GM19099 (cell line): ENCODE measurements around the gene PCDH1.

ENCODE experiments used
- POLR2A ChIP-seq: IDR thresholded peaks from 3 replicates; pipeline ENCODE4 v1.6.1; 2011; ENCODE audit warnings: low read depth; ENCODE audit not compliant: insufficient read length; ENCODE audit errors: extremely low read depth

PCDH1 gene

DNA sequence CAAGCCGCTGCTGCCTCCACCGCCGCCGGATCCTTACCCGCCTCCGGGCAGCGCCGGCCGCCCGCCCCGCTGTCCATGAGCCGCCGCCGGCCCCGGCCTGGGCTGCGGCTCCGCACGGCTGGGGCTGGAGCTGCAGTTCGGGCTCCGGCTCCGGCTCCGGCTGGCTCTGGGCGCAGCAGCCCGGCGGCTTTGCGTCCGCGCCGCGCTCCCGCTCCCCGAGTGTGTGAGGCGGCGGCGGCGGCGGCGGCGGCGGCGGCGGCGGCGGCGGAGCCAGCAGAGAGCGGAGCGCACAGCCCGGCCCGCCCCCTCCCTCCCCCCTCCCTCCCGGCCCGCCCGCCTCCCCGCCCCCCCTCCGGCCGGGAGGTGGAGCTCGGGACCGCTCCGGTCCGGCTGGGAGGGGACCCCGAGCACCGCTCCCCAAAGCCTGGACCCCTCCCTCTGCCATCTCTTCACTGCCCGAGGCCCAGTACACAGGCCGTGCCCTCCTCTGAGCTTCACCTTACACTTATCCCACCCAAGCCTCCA is at the start of gene PCDH1:
PCDH1 (minus strand) TSS at position 225 of the 525 bp plus-strand sequence; CDS start at position 77, 148 bp downstream.
- no peak for TF ChIP-seq POLR2A

DNA sequence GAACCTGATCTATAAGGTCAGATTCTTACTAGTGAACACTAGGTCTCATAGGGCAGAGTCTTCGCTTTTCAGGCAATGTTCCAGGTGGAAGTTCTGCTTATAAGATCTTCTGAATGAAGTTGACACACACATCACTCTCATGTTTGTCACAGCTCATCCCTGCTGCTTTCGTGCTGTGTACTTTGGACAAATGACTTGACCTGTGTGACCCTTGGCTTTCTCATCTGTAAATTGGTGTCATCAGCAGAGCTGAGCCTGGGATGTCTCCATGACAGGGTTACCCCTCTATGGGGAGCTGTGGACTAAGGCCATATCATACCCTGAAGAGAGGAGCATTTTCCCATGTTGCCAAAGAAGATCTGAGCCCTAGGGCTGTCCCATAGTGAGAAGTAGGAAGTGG is 48.2 kb upstream of the PCDH1 start:
- no peak for TF ChIP-seq POLR2A

DNA sequence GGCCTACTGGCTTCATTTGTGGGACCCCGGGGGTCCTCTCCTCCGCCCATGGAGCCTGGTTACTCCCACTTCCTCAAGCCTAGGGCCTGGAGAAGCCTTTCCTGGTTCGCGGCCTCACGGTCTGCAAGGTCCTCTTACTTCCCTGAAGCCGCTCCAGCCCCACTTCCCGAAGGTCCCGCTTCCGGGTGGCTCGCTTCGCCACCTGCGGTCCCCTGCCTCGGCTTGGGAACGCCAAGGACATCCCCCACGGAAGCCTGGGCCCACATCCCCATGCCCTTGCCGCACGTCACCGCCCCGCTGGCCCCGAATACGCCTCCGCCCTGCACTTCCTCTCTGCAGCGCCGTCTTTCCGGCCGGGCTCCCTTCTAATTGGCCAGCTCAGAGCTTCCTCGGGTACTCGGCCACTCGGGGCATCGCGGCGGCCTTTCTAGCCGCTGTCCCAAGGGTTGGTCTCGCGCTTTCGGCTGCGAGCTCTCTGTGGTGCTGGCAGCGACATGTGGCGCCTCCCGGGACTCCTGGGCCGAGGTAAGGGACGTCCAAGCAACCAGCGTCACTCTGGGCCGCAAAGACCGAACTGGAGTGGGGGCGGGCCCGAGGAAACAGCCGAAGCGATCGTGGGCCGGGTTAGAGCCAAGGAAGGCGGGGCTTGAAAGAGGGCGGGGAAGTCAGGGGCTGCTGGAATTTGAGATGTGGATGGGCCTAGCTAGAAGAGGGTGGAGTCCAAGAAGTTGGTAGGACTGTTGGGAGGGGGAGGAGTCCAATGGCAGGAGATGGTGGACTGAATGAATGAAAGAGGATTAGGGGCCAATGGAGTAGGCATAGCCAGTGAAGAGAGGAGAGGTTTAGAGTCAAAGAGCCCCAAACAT is 45.5 kb upstream of the PCDH1 start, which contains the start of gene DELE1:
DELE1 (plus strand) TSS at position 424 of the 866 bp plus-strand sequence; CDS start at position 495, 71 bp downstream.
- TF ChIP-seq POLR2A, result peak; percentile 85

DNA sequence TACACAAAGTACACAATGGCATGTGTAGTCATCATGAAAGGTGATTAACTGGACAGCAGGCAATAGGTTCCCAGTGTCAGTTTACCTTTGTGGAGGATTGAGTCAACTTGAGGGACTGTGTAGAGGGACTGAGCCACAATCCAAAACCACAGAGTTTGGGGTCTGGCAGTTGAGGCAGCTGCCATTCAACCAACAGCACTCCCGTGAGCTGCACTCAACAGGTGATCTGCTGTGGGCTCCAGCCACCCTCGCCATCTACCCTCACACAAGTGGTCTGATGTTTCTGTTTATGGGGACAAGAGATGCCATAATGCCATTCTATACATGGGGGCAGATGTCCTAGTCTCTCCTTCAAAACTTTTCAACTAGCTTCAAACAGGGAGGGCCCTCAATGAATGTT is 42.6 kb upstream of the PCDH1 start:
- TF ChIP-seq POLR2A, result no peak

DNA sequence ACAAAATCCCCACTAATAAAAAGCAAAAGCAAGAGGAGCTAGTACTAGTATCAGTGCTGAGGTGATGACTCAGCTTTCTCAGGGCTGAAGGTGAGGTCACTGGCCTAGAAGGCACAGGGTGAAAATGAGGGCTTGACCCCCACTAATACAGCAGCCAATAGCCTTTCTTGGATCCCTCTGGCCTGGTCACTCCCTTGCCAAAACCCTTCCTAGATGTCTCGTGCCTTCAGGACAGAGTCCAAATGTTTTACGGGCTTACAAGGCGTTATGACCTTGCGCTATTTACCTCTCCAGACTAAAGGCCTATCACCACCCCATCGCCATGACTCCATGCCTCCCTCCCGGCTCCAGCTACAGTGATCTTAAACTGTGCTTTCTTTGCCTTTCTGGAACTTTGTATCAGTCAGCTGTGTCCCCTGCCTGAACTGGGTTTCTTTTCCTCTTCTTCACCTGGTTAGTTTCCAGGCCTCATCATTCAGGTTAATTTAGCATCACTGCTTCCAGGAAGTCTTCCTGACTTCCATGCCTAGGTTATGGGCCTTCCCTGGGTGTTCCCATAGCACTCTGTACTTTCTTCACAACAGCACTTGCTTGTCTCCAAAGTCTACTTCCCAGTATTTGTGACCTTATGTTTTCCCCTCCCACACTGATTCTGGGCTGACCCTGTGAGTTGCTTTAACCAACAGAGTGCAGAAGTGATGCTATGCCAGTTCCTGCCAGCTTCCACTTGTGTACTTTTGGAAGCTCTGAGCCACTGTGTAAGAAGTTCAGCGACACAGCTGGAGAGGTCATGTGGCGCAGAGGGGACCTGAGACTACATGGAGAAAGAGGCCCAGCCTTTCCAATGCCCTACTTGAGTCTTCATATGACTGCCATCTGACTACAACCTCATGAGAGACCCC is 41.3 kb upstream of the PCDH1 start:
- no peak for TF ChIP-seq POLR2A

DNA sequence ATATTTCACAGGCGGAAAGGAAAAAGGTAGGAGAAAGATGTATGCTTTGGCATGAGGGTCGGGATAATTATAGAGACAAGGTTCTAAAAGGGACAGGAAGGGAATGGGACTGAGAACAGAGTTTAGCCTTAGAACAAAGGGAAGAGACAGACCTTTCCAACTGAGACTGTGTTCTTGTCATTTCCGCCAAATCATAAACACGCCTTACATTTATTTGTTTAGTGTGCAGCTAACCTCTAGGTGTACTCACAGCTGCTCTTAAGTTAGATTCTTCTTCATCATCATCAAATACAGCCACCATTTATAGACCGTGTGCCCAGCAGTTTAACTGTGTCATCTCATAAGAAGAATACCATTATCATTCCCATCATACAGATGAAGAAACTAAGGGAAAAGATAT is 39.5 kb upstream of the PCDH1 start:
- TF ChIP-seq POLR2A, result no peak

DNA sequence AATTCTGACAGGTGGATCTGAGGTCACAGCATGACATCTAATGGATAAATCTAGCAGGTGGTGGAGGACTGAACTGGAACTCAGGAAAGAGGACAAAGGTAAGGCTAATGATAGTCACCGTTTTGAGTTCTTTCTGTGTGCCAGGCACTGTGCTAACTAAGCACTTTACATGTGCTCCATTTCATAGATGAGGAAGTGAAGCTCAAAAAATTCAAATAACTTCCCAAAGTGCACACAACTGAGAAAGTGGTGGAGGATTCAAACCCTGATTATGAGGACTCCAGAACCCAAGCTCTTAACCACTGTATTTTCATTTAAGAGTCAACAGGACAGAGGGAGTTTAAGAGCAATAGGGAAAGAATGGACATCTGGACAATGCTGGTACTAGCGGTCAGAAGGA is 38.3 kb upstream of the PCDH1 start:
- TF ChIP-seq POLR2A, result no peak

DNA sequence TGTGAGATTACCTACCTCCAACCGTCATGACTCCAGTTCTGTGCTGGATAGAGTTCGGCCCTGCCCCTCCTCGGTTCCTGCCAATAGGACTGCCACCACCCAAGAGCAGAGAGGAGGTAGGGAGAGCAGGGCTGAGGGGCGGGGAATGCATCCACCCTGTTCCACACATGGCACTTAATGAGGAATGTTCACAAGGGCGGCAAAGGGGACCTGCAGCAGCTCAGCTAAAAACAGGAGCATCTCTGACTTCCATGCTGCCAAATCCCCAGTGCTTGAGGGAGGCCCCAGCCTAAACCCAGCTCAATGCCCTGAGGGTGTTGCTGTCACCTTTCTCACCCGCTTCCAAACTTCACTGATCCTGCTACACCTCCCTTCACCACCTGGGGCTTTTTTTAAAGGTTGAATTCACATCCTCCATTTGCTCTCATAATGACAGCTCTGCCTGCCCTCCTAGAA is 37.7 kb upstream of the PCDH1 start:
- no peak for TF ChIP-seq POLR2A

DNA sequence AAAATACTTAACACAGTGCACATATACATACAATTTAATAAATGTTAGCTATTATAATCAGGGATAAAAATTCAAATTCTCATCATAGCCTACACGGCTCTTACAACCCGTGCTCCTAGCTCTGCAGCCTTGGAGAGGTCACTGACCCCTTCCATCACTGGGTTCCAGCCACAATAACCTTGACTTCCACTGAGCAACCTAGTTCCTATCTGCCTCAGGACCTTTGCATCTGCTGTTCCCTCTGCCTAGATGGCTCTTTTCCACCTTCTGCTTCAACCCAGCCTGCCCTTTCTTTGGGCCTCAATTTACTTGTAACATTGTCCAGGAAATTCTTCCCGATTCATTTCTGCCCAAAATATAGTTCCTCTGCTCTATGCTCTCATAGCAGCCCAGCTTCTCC is 36.6 kb upstream of the PCDH1 start:
- no peak for TF ChIP-seq POLR2A

DNA sequence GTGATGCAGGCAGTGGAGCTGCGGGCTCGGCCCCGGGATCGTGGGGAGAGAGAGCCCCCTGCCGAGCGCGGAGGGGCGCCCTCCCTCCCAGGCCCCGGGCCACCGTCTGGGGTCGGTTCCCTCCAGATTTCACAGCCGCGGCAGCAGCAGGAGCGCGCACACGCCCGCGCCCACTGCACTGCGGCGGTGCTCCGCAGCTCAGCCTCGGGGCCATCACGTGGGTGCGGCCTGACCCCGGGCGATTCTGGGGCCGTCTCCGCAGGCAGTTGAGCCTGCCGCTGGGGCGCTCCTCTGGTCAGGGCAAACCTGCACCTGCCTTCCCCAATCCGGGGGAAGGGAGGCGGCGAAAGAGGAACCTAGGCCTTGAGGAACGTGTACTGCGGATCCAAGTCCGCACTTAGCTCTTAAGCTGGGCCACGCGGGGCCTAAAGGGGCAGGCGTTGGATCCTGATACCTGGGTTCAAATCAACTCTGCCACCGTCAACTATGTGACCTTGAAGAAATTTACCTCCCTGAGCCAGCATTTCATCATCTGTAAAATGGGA is 36.1 kb upstream of the PCDH1 start:
- TF ChIP-seq POLR2A, result no peak

DNA sequence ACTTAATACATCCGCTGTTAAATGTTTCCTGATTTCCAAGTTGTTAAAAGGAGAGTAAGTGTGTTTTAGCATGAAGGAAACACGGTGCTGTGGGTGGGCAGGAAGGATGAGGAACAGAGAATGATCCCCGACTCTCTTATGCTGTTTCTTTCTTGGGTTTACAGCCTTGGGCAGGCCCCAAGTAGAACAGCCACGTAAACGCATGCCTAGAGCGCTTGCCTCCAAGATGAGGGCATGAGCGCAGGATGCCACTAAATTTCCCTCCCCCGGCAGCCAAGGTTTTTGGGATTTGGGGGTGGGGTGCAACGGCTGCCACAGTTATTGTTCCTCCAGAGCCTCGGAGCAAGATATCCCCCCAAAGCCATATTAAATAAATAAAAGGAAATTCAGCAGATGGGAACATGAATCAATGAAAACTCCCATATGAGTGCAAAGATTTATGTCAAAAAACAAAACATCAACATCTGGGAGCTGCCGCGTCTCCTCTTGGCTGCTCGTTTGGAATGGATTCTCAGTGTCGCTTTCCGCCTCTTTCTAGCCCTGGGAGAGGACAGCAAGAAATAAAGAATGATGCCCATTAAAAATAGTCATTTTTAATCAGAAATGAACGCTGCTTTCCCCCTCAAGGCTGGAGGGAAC is 35.5 kb upstream of the PCDH1 start:
- no peak for TF ChIP-seq POLR2A

DNA sequence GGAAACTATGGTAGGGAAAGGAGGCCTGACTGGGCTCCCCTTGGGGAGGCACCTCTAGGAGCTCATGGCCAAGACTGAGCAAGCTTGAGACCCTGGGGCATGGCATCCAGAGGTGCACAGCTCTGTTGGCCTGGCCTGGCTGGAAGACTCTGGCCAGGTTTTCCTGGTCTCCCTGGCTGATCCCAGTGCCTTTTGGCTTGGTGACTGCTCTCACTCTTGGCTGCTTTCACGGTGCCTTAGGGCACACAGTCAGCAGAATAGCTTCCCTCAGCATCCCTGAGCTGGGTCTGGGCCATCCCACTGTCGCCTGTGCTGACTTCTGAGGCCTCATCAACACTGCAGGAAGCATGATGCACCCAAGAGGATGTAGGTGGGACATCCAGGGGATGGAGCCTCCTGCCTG is 32.1 kb upstream of the PCDH1 start:
- no peak for TF ChIP-seq POLR2A

DNA sequence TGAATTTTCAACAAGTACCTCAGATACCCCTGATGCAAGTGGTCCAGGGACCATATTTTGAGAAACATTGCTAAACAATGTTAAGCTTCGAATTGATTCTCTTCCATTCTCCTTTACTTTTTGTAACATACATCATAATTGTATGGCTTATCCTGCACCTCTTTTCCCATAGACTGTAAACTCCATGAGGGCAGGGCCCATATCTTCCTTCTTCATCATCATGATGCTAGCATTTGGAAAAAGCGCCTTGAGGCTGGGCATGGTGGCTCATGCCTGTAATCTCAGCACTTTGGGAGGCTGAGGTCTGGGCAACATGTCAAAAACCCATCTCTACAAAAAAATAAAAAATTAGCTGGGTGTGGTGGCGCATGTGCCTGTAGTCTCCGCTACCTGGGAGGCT is 31.0 kb upstream of the PCDH1 start:
- TF ChIP-seq POLR2A, result no peak

DNA sequence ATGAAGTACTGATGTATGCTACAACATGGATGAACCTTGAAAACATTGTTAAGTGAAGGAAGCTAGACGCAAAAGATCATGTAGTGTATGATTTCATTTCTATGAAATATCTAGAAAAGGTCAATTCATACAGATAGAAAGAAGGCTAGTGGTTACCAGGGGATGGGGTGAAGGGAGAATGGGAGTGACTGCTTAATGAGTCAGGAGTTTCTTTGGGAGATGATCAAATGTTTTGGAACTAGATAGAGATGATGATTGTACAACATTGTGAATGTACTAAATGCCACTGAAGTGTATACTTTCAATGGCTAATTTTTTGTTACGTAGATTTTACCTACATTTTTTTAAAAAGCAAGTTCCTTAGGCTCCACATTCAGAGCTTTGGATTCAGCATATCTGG is 30.6 kb upstream of the PCDH1 start:
- TF ChIP-seq POLR2A, result no peak
